Transverse colon (tissue), 4 donors: Measurements from ENCODE around the gene BBS12.

ENCODE experiments used
- EP300 ChIP-seq: sonication (generic); formaldehyde crosslinking; IDR thresholded peaks from one replicate; pipeline ENCODE4 v1.6.1; 2017; ENCODE audit warnings: antibody characterized with exemption, low read depth
- POLR2A ChIP-seq: fragments of 450-650 bp; IDR thresholded peaks from one replicate; pipeline ENCODE4 v1.6.1; 2016; ENCODE audit warnings: antibody characterized with exemption, mild to moderate bottlenecking, moderate library complexity
- POLR2AphosphoS5 ChIP-seq, 3 donors: sonication (generic); formaldehyde crosslinking; IDR thresholded peaks; one replicate each; pipeline ENCODE4 v1.6.1; 2016; ENCODE audit warnings: antibody characterized with exemption in 3 of 3
- TF ChIP-seq, protein P1 (sequence below), 5 experiments: fragments of 200-600 bp in 3 of 5; fragments of 450-650 bp in 2 of 5; sonication (generic) in 3 of 5; IDR thresholded peaks; 1 replicate in 2 of 5; 2 replicates in 3 of 5; pipeline ENCODE4 v1.5.1; 2016 to 2017; ENCODE audit warnings: antibody characterized with exemption in 5 of 5, inconsistent platforms in 3 of 5, mild to moderate bottlenecking in 2 of 5, moderate library complexity in 1 of 5

DNA sequence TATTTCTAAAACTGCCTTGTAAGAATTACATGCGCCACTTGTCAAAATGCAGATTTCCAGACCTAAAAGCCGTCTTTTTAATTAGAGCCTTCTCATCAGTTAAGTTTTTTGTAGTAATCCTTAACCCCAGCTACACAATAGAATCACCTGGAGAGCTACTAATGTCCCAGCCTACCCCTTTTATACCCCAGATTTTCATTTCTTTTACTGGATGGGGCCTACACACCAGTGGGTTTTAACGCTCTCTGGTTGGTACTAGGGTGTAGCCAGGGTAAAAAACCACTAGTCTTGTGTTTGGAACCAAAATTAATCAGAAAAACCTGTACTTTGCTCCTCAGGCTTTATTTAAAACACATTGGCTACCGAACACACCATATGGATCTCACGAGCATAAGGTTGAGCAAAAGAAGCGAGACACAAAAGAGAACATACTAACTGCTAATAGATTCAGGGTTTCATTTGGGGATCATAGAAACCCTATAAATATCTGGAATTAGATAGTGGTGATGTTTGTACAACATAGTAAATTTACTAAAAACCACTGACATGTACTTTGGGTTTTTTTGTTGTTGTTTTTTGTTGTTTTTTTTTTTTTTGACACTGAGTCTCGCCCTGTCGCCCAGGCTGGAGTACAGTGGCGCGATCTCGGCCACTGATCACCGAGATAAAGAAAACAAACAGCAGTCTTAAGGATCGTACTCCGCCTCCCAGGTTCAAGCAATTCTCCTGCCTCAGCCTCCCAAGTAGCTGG lies 30.6 kb downstream of the BBS12 start:
- TF ChIP-seq, protein P1, sequence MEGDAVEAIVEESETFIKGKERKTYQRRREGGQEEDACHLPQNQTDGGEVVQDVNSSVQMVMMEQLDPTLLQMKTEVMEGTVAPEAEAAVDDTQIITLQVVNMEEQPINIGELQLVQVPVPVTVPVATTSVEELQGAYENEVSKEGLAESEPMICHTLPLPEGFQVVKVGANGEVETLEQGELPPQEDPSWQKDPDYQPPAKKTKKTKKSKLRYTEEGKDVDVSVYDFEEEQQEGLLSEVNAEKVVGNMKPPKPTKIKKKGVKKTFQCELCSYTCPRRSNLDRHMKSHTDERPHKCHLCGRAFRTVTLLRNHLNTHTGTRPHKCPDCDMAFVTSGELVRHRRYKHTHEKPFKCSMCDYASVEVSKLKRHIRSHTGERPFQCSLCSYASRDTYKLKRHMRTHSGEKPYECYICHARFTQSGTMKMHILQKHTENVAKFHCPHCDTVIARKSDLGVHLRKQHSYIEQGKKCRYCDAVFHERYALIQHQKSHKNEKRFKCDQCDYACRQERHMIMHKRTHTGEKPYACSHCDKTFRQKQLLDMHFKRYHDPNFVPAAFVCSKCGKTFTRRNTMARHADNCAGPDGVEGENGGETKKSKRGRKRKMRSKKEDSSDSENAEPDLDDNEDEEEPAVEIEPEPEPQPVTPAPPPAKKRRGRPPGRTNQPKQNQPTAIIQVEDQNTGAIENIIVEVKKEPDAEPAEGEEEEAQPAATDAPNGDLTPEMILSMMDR (IDR thresholded peaks at IDR 0.05) = no peak
- TF ChIP-seq POLR2A = no peak
- TF ChIP-seq EP300 = no peak
- TF ChIP-seq POLR2AphosphoS5 (IDR thresholded peaks at IDR 0.05) = no peak
